GM12873 (cell line): ENCODE results near the gene PPP1R14B.

ENCODE experiments used
- TF ChIP-seq, protein P1 (sequence below): IDR thresholded peaks from 2 replicates; pipeline ENCODE4 v1.5.1; 2012; ENCODE audit warnings: low read depth, mild to moderate bottlenecking, moderate library complexity, low read length, control low read depth; ENCODE audit not compliant: insufficient read depth; ENCODE audit errors: missing control alignments

The PPP1R14B gene, protein sequence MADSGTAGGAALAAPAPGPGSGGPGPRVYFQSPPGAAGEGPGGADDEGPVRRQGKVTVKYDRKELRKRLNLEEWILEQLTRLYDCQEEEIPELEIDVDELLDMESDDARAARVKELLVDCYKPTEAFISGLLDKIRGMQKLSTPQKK

DNA sequence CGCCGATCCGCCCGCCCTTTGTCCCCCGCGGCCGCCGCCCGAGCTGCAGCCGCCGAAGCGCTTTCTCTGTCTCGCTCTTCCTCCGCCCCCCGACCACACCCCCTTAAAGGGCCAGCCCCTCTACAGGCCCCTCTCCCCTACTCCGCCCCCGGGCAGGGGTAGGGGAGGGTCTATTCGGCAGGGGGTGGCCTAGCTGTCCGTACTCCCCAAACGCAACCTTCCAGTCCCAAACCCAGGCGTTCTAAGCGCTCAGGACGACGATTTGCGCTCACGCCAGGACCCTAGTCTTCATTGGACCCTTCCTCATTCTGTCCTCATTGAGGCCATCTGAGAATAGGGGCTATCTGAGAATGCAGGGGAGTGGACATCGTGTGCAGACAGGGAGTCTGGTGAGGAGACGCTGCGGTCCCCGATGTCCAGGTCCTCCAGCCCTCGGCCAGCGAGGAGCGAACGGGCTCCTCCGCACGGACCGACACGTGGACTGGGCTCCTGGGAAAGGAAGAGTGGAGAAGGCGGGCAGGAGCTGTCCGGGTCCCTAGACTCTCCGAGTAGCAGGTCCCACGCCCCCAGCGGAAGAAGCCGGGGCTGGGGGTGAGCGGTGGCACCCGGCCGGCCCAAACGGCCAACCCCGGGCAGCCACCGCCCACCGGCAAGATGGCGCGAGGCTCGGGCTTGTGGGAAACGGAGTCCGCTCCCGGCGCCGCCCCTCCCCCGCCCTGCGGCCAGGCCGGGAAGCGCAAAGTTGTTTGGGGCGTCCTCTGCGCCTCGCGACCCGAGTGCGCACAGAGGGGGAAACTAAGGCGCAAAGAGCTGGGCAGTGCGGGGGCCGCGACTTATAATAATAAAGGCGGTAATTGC is at the start of gene PPP1R14B:
Gene PPP1R14B (minus strand): TSS at position 73 of the 858 bp plus-strand sequence. CDS start 270 bp downstream, outside the sequence.
- TF ChIP-seq, protein P1, sequence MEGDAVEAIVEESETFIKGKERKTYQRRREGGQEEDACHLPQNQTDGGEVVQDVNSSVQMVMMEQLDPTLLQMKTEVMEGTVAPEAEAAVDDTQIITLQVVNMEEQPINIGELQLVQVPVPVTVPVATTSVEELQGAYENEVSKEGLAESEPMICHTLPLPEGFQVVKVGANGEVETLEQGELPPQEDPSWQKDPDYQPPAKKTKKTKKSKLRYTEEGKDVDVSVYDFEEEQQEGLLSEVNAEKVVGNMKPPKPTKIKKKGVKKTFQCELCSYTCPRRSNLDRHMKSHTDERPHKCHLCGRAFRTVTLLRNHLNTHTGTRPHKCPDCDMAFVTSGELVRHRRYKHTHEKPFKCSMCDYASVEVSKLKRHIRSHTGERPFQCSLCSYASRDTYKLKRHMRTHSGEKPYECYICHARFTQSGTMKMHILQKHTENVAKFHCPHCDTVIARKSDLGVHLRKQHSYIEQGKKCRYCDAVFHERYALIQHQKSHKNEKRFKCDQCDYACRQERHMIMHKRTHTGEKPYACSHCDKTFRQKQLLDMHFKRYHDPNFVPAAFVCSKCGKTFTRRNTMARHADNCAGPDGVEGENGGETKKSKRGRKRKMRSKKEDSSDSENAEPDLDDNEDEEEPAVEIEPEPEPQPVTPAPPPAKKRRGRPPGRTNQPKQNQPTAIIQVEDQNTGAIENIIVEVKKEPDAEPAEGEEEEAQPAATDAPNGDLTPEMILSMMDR = peak; percentile 11

DNA sequence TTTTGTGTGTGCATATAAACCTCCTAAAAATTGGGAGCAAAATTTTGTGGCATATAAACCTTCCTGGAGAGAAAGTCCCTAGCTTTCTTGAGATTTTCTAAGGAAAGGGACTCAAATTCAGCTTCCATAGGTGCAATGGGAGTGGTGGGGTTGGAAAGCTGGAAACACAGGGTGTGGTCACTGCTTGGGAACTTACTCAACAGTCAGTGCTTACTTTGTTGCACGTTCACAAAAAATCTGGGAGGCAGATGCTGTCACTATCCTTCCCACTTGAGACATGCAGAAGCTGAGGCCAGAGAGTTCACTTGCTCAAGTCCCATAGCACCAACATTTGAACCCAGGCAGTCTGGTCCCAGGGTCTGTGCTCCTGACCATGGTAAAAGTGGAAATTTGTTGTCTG is 49.5 kb upstream of the PPP1R14B start:
- TF ChIP-seq, protein P1 = no peak

DNA sequence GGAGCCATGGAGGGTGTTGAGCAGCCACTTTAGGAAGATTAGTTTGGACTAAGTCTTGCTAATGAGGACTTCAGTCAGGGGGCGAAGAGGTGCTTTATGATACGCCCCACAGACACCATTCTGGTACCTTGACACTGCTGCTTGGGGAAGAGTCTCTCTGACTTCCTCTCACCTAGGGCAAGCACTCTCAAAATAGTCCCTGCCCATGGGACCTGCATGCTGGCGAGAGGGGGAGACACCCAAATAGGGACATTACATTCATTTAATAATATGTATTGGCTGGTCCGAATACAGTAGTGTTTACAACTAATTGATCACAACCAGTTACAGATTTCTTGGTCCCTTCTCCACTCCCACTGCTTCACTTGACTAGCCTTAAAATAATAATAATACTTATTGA is 49.0 kb upstream of the PPP1R14B start:
- TF ChIP-seq, protein P1 = no peak

DNA sequence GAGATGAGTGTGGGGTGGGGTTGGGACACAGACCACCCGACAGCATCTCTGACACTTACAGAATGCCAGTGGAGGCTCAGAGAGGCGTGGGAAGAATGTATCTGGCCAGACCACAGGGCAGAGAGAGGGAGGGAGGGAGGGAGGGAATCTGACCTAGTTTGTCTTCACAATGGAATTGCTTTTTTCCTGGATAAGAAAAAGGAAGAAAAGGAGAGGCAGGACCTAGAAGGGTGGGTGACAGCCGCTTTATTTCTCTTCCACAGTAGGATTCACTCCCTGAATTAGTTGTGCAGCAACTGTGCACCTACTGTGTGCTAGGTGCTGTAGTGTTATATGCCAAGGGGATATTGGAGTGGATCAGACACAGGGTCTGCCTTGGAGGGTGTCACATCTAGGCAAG is 48.0 kb upstream of the PPP1R14B start:
- TF ChIP-seq, protein P1 = no peak

DNA sequence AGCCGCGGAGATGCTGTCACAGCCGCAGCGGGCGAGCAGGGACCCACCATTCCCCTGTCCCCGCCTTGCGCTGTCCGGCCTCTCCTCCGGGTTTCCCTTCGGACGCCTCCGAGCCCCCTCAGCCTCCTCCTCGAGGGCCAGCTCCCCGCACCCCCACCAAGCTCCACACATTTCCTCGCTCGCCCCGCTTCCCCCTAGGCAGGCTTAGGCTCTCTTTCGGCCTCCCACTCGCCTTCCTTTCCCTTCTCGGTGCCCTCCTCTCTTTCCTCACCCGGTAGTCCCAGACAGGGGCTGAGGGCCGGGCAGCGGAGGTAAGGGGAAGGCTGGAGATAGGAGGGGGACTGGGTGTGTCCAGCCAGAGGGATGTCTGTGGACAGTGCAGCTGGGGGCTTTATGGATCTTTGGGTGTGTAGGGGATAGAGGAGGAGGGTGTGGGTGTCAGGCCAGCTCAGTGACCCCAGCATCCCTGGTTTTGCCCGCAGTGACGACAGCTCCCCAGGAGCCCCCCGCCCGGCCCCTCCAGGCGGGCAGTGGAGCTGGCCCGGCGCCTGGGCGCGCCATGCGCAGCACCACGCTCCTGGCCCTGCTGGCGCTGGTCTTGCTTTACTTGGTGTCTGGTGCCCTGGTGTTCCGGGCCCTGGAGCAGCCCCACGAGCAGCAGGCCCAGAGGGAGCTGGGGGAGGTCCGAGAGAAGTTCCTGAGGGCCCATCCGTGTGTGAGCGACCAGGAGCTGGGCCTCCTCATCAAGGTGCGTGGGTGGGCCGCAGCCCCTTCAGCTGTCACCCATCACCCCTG is 45.9 kb upstream of the PPP1R14B start:
- TF ChIP-seq, protein P1 = no peak

DNA sequence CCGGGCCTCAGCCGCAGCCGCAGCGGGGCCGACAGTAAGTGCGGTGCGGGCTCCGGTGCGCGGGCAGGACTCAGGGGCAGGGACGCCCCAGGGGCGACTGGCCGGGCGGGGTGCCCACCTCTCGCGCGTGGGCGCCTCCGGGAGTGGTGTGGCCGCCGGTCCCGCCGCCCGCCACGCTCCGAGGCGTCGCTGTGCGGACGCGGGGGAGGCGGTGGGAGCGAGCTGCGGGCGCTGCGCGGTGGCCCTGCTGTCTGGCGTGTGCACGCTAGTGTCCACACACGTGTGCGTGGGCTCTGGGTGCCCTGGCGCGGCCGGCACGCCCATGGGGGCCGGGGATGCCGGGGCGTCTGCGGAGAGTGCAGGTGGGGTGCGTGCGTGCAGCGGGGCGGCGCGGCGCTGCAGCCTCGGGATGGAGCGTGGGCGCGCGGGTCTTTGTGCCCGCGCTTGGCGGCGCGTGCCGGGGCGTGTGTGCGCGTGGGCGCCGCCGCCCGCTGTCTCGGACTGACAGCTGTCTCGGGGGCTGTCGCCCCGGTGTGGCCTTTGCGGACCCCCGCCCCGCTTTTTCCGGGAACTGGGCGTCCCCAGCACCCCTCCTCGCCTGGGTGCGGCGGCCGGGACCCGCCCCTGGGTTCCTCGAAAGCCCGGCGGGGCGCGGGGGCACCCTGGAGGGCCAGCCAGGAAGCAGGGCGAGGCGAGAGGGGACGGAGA is 45.2 kb upstream of the PPP1R14B start:
- TF ChIP-seq, protein P1 = no peak

DNA sequence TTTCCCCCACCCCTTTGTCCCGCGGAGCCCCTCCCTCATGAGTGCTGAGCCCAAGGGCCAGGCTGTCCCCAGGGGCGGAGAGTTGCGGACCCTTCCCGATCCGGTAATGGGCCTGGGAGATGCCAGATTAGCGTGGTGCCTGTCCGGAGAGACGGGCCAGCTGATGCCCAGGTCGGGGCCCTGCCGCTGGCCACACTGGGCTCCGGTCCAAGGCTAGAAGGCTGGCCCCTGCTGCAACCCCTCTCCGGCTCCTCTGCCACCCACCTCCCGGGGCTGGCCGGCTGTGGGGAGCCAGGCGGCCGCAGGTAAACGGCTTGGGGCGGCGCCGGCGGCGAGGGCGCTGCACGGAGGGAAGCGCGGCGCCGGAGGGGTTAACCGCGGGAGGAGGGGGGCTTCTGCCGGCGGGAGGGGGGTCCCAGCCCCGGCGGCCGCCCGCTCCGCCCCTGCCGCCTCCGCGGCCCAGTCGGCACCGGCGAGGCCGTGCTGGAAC is 44.6 kb upstream of the PPP1R14B start, which contains the start of gene KCNK4:
Gene KCNK4 (plus strand): TSS at position 41 of the 490 bp plus-strand sequence. CDS start 1,717 bp downstream, outside the sequence.
- TF ChIP-seq, protein P1 = no peak
